GM23248 (cell line): ENCODE measurements around the gene SVEP1.

ENCODE experiments used
- EZH2 ChIP-seq: fragments of 200-600 bp; sonication (generic); IDR thresholded peaks from 2 replicates; pipeline ENCODE4 v1.6.1; 2018; ENCODE audit warnings: antibody characterized with exemption, mild to moderate bottlenecking; ENCODE audit not compliant: insufficient read depth, poor library complexity, severe bottlenecking
- EZH2phosphoT487 ChIP-seq: fragments of 200-600 bp; sonication (generic); IDR thresholded peaks from 2 replicates; pipeline ENCODE4 v1.6.1; 2018; ENCODE audit warnings: antibody characterized with exemption, moderate library complexity, mild to moderate bottlenecking, low read depth; ENCODE audit not compliant: insufficient read depth

DNA sequence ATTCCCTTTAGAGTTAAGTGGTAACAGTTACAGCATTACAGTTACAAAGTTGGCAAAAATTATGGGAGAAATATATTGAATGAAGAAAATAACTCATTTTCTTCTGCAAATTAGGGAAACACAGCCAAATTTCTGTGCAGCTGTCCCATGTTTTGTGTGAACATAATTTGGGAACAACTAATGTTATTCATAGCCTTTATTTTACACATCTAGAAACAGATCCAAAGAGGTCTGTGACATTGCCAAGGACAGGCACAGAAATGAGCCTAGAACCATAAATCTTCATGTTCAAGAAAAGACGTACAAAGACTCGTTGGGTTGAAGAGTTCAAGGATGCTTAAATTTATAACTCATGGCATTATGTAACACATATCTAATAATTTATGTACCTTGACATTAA, 127.8 kb downstream of the SVEP1 start:
- TF ChIP-seq EZH2phosphoT487 (no peak), EZH2 (no peak)
